OCI-LY1 (cell line): ENCODE measurements around the gene E2F1.

ENCODE experiments used
- H2AFZ ChIP-seq: fragments of 200-600 bp; sonication (generic), shearing (Covaris generic); 2 replicates; pipeline ENCODE4 v1.6.0; 2014; ENCODE audit warnings: antibody characterized with exemption, mild to moderate bottlenecking, low read length
- H3F3A ChIP-seq: fragments of 200-600 bp; sonication (generic), shearing (Covaris generic); 2 replicates; pipeline ENCODE4 v1.6.0; 2014; ENCODE audit warnings: mild to moderate bottlenecking, antibody characterized with exemption, low read length, moderate library complexity; ENCODE audit not compliant: insufficient read depth
- H3K27ac ChIP-seq: fragments of 200-600 bp; sonication (generic); 2 replicates; pipeline ENCODE4 v1.5.1; 2014; ENCODE audit warnings: low read length, mixed run types, mild to moderate bottlenecking, low read depth; ENCODE audit not compliant: poor library complexity, severe bottlenecking
- H3K27me3 ChIP-seq: fragments of 200-600 bp; sonication (generic); 2 replicates; pipeline ENCODE4 v1.6.0; 2014; ENCODE audit warnings: antibody characterized with exemption, mild to moderate bottlenecking, low read length, moderate library complexity; ENCODE audit not compliant: insufficient read depth
- H3K36me3 ChIP-seq: fragments of 200-600 bp; sonication (generic); 2 replicates; pipeline ENCODE4 v1.6.1; 2014; ENCODE audit warnings: mild to moderate bottlenecking, antibody characterized with exemption, low read length, moderate library complexity, mixed read lengths; ENCODE audit not compliant: insufficient read depth
- H3K4me1 ChIP-seq: fragments of 200-600 bp; sonication (generic); 2 replicates; pipeline ENCODE4 v1.5.1; 2014; ENCODE audit warnings: mild to moderate bottlenecking, low read length, moderate library complexity; ENCODE audit not compliant: insufficient read depth, severe bottlenecking
- H3K4me2 ChIP-seq: fragments of 200-600 bp; sonication (generic), shearing (Covaris generic); 2 replicates; pipeline ENCODE4 v1.6.1; 2014; ENCODE audit warnings: low read length
- H3K4me3 ChIP-seq: fragments of 200-600 bp; sonication (generic); 2 replicates; pipeline ENCODE4 v1.5.1; 2014; ENCODE audit warnings: low read length, low read depth, mild to moderate bottlenecking, mixed read lengths; ENCODE audit not compliant: poor library complexity, severe bottlenecking
- H3K79me2 ChIP-seq: fragments of 200-600 bp; shearing (Covaris generic); 2 replicates; pipeline ENCODE4 v1.6.1; 2016; ENCODE audit warnings: mixed run types, low read length, mixed read lengths; ENCODE audit not compliant: insufficient read depth
- H3K9ac ChIP-seq: fragments of 200-600 bp; sonication (generic), shearing (Covaris generic); 2 replicates; pipeline ENCODE4 v1.6.1; 2014; ENCODE audit warnings: mild to moderate bottlenecking, low read length, mixed read lengths
- H3K9me2 ChIP-seq: fragments of 200-600 bp; sonication (generic), shearing (Covaris generic); 2 replicates; pipeline ENCODE4 v1.6.1; 2014; ENCODE audit warnings: low read depth, mild to moderate bottlenecking, low read length, mixed read lengths
- H3K9me3 ChIP-seq: fragments of 200-600 bp; shearing (Covaris generic); 2 replicates; pipeline ENCODE4 v1.6.1; 2014; ENCODE audit warnings: low read length, mixed read lengths
- H4K20me1 ChIP-seq: fragments of 200-600 bp; sonication (generic), shearing (Covaris generic); 2 replicates; pipeline ENCODE4 v1.6.0; 2016; ENCODE audit warnings: mild to moderate bottlenecking, low read length; ENCODE audit not compliant: insufficient read depth
- CTCF ChIP-seq: fragments of 200-600 bp; sonication (generic), shearing (Covaris generic); IDR thresholded peaks from 2 replicates; pipeline ENCODE4 v1.5.1; 2017; ENCODE audit warnings: mild to moderate bottlenecking, antibody characterized with exemption, low read length, moderate library complexity, mixed read lengths
- EZH2 ChIP-seq: fragments of 200-600 bp; sonication (generic), shearing (Covaris generic); IDR thresholded peaks from 2 replicates; pipeline ENCODE4 v1.8.0; 2017; ENCODE audit warnings: borderline replicate concordance, mixed run types, mild to moderate bottlenecking, antibody characterized with exemption, low read length, moderate library complexity, mixed read lengths

Gene E2F1

GRCh38 chr20:33671573-33672288 is 14.5 kb downstream of the E2F1 start:
- H3K79me2 ChIP-seq, result peaks cover 11% of the 10 kb centered on the region
- no peaks in the 10 kb centered on the region for H3K9me2 ChIP-seq
- peaks cover 64% of the 10 kb centered on the region for H3K36me3 ChIP-seq
- peak overlapping the region; percentile 80 for H3K4me2 ChIP-seq
- H4K20me1 ChIP-seq, result no peaks in the 10 kb centered on the region
- no peak overlapping the region for H2AFZ ChIP-seq
- H3K4me1 ChIP-seq, result peaks cover 88% of the 10 kb centered on the region
- peak overlapping the region; percentile 97; the same call in 1 of the 2 replicates for H3K9ac ChIP-seq
- TF ChIP-seq CTCF, result no peak
- TF ChIP-seq EZH2, result no peak
- H3K9me3 ChIP-seq, result no peaks in the 10 kb centered on the region
- H3K4me3 ChIP-seq, result peak overlapping the region; percentile 88
- H3K27ac ChIP-seq, result peak overlapping the region; percentile 80
- H3F3A ChIP-seq, result no peaks in the 10 kb centered on the region
- no peaks in the 10 kb centered on the region for H3K27me3 ChIP-seq

GRCh38 chr20:33670715-33671499 is 15.3 kb downstream of the E2F1 start:
- Histone ChIP-seq H3K79me2 (peaks cover 11% of the 10 kb centered on the region), H3K9me2 (no peaks in the 10 kb centered on the region), H4K20me1 (no peaks in the 10 kb centered on the region), H3K27ac (peak overlapping the region; percentile 80), H3K4me1 (peaks cover 88% of the 10 kb centered on the region), H3K9me3 (no peaks in the 10 kb centered on the region), H3K4me2 (peak overlapping the region; percentile 80; the same call in 1 of the 2 replicates), H3K4me3 (no peak overlapping the region), H3F3A (no peaks in the 10 kb centered on the region), H3K36me3 (peaks cover 56% of the 10 kb centered on the region), H3K27me3 (no peaks in the 10 kb centered on the region), H2AFZ (no peak overlapping the region), H3K9ac (no peak overlapping the region; the same call in 1 of the 2 replicates)
- TF ChIP-seq CTCF (no peak), EZH2 (no peak)

GRCh38 chr20:33669873-33670640 is 16.1 kb downstream of the E2F1 start:
- no peak for TF ChIP-seq EZH2
- TF ChIP-seq CTCF, result no peak
- H3K27ac ChIP-seq, result peak overlapping the region; percentile 80
- H3K4me3 ChIP-seq, result no peak overlapping the region

More at GRCh38 chr20:33669873-33670640, 16.1 kb downstream of the E2F1 start:
- H3K9me2 ChIP-seq, result no peaks in the 10 kb centered on the region
- peaks cover 11% of the 10 kb centered on the region for H3K79me2 ChIP-seq
- no peaks in the 10 kb centered on the region for H3F3A ChIP-seq
- no peaks in the 10 kb centered on the region for H4K20me1 ChIP-seq
- no peaks in the 10 kb centered on the region for H3K9me3 ChIP-seq
- H3K4me1 ChIP-seq, result peaks cover 88% of the 10 kb centered on the region
- peak overlapping the region; percentile 19; the same call in 1 of the 2 replicates for H3K4me2 ChIP-seq
- peak overlapping the region; percentile 19; the same call in 1 of the 2 replicates for H3K9ac ChIP-seq
- H3K27me3 ChIP-seq, result no peaks in the 10 kb centered on the region
- no peak overlapping the region for H2AFZ ChIP-seq
- H3K36me3 ChIP-seq, result peaks cover 50% of the 10 kb centered on the region
